HG03103 (cell line): ENCODE measurements around the gene OR2A25.
"Not testable (repeated sequence)": the region's sequence is repeated elsewhere in the genome, so short reads cannot be mapped to it uniquely, and the experiment has no call there.

Experiments used
- ATAC-seq: cut with Tn5 transposase; IDR thresholded peaks from one replicate; pipeline ENCODE4 v1.9.1; 2021; ENCODE audit warnings: low read depth; ENCODE audit not compliant: unreplicated experiment

Gene OR2A25

GRCh38 chr7:144069511-144069910, at the start of gene OR2A25:
Gene OR2A25, plus strand, starts transcription at chr7:144069811. Its CDS starts 4,409 bp downstream, at chr7:144074220.
- ATAC-seq, result no peak

DNA sequence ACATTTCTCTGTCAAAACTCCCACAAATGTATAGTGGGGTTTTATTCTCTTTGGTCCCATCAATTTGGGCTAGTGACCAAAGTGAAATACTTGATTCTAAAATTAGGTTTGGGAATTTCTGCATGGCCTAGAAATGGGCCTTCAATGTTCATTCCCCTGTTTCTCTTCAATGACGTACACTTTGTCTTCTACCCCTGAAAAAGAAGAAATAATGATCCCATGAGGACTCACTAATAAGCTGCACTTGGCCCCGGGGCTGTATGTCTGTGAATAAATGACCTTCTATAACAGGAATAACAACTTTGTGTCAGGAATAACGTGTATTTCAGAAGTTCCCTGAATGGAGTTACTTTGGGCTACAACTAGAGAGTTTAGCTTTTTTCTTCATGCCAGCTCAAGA, 49.3 kb upstream of the OR2A25 start:
- ATAC-seq, result no peak

- ATAC-seq, result no peak
Measured at GRCh38 chr7:144022169-144022568, 47.4 kb upstream of the OR2A25 start.

DNA sequence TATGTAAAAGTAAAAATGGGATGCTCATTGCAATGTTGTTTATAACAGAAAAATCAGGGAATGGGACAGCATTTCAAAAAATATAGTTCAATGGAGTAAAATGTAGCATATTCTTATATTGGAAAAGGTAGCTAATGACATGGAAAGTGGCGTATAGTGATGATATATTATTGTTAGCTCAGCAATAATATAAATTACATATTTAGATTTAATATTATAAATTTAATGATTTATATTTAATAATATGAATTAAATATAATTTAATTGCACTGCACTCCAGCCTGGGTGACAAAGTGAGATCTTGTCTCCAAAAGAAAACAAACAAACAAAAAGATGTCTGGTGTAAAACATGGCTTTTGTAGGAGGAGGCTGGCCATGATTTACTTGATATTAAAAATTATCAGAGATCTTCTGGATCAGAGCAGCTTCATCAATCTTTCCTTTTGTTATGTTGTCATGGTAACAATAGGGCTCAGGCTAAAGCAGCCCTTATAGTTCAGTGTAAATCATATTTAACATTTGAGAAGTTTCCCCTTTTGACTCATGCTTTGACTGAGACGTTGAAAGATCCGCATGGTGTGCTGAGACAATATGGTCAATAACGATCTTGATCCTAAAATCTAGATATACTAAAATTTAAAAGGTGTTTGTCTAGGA, 46.3 kb upstream of the OR2A25 start:
- no peak for ATAC-seq

DNA sequence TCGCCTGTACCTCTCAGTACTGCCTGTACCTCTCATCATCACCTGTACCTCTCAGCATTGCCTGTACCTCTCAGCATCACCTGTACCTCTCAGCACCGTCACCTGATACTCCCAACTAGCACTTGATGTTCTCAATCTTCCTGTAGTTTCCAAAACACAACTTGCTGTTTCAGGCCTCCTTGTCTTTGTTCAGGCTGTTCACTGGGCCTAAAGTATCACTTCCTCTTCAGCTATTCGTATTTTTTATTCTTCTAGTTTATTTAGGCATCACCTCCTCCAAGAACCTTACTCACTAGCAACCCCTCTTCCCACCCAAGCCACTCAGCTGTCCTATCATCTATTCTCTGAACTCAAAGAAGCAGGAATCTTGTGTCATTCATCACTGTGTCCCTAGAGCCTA, 45.4 kb upstream of the OR2A25 start:
- ATAC-seq, result no peak

GRCh38 chr7:144026203-144026883, 43.3 kb upstream of the OR2A25 start:
- no peak for ATAC-seq

DNA sequence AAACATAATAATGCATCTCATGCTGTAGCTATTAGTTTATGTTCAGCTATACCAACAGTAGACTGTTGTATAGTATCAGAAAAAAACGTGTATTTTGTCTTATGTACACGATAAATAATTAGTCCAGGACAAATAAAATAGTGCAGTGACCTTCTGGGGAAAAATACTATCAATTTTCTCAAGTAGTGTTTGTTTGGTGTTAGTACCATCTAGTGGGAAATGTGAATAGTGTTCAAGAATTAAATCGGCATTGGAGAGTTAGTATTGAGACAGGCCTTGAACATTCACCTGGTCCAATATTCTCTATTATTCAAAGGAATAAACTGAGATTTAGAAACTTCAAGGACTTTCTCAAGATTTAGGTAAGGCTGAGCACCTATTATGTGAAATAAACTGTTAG, 42.5 kb upstream of the OR2A25 start:
- ATAC-seq, result no peak

GRCh38 chr7:144027974-144028373, 41.6 kb upstream of the OR2A25 start:
- ATAC-seq, result no peak

GRCh38 chr7:144028547-144028946, 41.1 kb upstream of the OR2A25 start:
- no peak for ATAC-seq

DNA sequence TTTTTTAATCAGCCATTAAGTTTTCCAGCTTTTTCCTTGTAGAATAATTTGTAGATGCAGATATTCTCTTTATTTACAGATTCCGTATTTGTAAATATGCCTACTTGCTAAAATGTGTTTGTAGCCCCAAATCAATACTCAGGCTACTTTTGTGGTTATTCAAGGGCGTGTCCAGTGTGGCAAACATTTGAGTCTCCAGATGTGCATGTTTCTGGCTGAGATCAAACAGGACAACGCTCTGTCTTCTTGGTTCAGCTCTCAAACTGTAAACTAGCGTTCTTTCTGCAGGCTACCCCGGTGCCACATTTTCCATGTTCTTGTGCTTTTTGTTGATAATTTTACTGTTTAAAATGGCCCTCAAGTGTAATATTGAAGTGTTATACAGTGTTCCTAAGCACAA, 37.1 kb upstream of the OR2A25 start:
- no peak for ATAC-seq

DNA sequence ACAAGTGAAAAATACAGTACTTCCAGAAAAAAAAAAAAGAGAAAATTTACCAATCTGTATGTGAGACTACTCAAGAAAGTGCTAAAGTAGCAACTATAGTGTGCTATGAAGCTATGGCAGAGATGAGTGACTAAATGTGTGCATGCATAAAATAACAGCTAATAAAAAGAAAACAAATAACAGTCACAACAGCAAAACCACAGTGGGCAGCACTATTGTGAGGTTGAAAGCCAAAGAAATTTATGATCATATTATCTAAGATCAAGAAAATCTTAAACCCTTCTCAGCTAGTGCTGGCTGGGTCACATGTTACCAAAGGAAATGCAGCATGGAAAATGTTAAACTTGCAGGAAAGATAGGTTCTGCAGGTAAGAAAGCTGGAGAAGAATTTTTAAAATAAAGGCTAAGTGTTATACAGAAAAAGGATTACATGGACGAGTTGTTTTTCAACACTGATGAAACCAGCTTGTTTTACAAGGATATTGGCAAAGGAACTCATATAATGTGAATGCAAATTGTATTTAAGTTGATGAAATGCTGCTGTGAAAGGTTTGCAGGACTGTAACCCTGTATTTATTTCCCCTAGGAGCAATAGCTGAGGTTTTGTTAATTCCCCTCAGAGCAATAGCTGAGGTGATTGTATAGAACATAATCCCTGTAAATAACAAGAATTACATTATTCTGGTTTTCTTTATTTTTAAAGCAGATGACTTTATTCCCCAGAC, 36.5 kb upstream of the OR2A25 start:
- no peak for ATAC-seq

- no peak for ATAC-seq
Measured at GRCh38 chr7:144035385-144035784, 34.2 kb upstream of the OR2A25 start.

- no peak for ATAC-seq
Measured at GRCh38 chr7:144036302-144036885, 33.2 kb upstream of the OR2A25 start.

GRCh38 chr7:144037414-144038035, 32.1 kb upstream of the OR2A25 start:
- ATAC-seq, result no peak

- ATAC-seq, result no peak
Measured at GRCh38 chr7:144038887-144039286, 30.7 kb upstream of the OR2A25 start.

DNA sequence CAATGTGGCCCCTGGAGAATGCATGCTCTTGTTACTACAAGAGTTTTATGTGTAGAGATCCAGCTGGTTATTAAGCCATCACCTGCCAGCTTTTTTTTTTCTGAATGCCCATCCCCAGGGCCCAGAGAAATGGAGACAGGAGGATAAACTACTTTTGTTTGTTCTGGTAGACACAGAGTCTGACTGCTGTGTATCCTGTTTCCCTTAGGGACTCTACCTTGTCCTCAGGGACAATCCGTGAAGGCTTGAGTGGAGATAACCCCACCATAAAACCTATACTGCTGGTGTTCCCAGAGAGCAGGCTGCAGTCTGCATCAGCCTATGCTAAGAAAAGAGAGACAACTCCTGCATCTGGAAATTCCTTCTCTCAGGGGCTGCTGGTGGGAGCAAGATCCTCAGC, 21.0 kb upstream of the OR2A25 start, which contains the start of gene OR2A5:
TSS of gene OR2A5 (plus strand) at position 301 of the 400 bp plus-strand sequence. CDS start 1,454 bp downstream, outside the sequence.
- no peak for ATAC-seq

GRCh38 chr7:144049491-144049890, 20.1 kb upstream of the OR2A25 start:
- ATAC-seq, result no peak

DNA sequence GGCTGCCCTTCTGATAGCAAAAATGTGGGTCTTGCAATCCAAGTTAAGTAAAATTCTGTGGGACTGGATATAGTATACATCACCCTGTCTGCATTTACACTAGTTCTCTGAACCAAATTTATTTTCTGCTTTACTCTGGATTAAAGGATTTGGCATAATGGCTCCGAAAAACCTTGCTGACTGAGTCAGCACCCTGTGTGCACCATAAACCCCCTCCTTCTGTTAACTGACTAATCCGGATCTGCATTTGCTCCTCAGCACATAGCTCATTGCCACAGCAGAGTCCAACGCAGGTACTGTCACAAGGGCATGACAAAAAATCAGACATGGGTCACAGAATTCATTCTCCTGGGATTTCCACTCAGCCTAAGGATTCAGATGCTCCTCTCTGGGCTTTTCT, 19.5 kb upstream of the OR2A25 start:
- no peak for ATAC-seq

- ATAC-seq, result not testable (repeated sequence)
Measured at GRCh38 chr7:144050884-144051283, 18.7 kb upstream of the OR2A25 start.

GRCh38 chr7:144057954-144058353, 11.7 kb upstream of the OR2A25 start:
- no peak for ATAC-seq

- ATAC-seq, result no peak
Measured at GRCh38 chr7:144063710-144064109, 5.9 kb upstream of the OR2A25 start.
